Kasumi-1 (cell line): Measurements from ENCODE around the gene SGPL1.

Source experiments
- DNase-seq, 2 experiments: peaks; one replicate each; lab custom pipeline; 2025; lab: John Stamatoyannopoulos, UW

Gene SGPL1

GRCh38 chr10:70780772-70781171, 35.0 kb upstream of the SGPL1 start:
- no peak for DNase-seq

- DNase-seq: no peak
Observed at GRCh38 chr10:70781461-70782051, 34.2 kb upstream of the SGPL1 start.

DNA sequence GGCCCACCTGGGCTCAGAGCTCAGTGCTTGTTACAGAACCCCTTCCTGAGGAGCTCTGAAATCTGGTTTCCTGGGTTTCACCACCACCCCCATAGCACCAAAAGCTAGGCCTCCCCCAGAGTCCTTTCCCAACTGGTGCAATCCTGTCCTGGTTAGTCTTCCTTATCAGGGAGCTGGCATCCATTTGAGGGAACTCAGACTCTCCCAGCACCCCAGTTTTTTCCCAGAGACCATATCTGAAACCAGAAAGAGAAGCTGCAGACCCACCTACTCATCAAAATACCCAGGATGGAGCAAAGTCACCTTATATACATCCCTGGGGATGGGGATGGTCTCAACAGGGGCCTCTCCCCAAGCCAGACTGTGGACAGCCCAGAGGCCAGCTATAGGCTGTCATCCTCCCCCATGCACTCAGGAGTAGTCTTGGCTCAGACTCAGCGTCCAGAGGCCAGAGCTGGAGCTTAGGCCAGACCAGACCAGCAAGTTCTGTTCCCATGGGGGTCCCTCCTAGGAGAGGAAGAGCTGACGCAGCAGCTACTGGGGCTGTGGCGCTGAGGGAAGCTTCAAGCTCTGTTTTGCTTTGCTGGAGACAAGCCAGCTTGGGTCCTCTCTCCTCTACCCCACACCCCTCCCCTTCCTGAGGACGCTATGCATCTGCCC, 33.5 kb upstream of the SGPL1 start:
- DNase-seq: no peak

DNA sequence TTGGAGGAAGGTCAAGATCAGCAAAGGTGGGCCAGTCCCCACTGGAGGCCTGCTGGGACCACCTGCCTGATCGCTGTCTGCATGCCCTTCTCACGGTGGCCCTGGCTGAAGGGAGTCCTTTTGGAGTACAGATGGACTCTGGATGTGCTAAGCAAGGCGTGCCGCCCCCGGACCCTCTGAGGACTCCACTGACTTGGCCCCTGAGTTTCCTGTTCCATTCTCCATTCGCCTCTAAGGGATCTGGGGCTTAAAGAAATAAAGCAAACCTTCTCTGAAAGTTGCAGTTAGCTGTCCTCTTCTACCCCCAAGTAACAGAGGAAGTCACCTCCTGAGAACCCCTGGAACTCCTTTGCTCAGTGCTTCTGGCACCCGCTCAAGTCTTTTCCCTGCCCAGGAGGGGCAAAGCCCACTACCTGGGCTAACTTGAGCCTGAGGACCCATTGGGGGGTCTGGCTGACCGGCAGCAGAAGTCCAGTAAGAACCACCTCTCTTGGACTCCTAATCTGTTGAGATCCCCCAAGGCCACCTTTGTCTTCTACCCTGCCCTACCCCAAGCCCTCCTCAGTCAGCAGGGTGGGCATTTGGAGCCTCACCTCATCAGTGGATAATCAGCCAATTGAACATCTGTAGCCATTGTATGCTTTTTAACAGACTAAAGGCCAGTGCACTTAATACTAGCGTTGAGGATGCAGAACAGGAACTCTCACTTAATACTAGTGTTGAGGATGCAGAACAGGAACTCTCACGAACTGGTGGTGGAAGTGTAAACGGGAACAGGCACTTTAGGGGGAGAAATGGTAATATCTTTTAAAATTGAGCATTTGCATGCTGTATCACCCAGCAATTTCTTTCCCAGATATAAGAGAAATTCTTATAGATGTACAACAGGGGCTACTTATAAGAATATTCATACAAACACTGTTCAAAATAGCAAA, 32.7 kb upstream of the SGPL1 start:
- DNase-seq: peak in 1 of 2 experiments; percentile 18

GRCh38 chr10:70784016-70784415, 31.7 kb upstream of the SGPL1 start:
- DNase-seq: no peak

DNA sequence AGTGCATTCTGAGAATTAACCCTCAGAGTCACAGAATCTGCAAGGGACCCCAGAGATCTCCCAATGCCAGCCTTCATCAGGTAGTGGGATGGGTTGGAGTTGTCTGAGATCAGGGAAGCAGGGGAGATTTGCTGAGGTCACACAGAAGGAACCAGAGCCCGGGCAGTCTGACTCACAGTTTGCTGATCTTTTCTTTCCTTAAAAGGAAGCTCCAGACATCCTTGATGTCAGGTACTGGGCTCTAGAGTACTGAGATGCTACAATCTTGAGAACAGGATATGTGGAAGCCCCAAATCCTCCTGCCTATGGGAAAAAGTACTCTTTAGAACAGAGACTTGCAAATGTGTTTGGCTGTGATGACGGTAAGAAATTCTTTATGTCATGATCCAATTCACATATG, 31.3 kb upstream of the SGPL1 start:
- DNase-seq: no peak

DNA sequence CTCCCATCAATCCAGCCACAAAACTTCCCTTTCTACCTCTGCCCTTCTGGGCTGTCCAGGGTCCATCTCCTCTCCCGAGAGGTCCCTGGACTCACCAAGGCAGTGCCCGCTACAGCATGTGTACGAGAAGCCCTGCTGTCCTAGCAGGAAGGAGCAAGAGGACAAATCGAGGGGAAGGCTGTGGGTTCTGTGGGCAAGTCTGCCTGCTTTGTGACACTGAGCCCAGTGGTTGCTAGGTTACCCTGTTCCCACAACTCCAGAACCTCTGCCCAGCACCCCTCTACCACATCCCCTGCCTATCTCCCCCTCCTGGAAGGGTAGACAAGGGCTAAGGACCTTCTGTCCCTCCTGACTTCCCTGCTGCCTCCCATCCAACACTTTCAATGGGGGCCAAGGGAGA, 30.6 kb upstream of the SGPL1 start, which contains the start of gene TBATA:
Gene TBATA, minus strand, starts transcription at position 188 of the 400 bp plus-strand sequence. CDS start 1,998 bp downstream, outside the sequence.
- no peak for DNase-seq

DNA sequence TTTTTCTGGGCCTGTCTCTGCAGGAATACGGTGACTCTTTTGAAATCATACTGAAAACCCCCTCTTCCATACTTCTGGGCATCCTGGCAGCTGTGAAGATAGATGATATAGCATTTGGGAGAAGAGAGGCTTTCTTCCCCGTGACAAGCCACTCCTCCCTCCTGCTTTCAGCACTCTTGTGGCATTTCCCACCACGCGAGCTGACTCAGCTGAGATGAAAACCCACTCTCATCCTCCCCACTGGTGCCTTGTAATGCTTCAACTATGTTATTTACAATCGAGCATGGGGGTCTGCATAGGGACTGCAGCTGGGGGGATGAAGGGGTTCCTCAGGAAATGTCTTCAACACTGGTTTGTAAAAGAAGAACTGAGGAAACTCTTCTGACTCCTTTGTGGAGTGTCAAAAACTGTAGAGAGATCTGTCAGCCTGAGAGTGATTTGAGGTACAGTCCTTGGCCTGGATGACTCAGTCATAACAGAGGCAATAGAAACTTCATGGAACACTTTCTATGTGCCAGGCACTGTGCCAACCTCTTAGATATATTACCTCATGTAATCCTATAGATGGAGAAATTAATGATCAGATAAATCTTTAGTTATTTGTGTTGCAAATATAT, 28.8 kb upstream of the SGPL1 start:
- DNase-seq: no peak

GRCh38 chr10:70791386-70792039, 24.2 kb upstream of the SGPL1 start:
- DNase-seq: no peak

- no peak for DNase-seq
Observed at GRCh38 chr10:70795613-70796012, 20.1 kb upstream of the SGPL1 start.

DNA sequence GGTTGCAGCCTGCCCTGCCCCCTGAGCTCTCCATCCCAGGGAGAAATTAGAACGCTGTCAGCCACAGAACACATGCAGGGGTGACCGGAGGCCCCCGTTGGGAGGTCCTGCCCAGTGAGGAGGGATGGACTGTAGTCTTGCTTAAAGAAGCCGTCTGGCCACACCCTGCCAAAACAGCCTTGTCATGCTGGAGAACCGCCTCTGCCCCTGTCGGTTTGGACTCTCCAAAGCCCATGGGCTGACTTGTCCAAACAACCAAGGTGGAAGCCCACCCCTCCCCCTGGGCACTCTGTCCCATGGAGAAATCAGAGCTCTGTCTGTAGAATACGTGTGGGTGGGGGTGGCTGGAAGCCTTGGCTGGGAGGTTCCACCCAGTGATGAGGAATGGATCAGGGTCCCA, 17.9 kb upstream of the SGPL1 start:
- DNase-seq: no peak

- no peak for DNase-seq
Observed at GRCh38 chr10:70799124-70799523, 16.6 kb upstream of the SGPL1 start.

GRCh38 chr10:70801854-70802253, 13.9 kb upstream of the SGPL1 start:
- DNase-seq: no peak

DNA sequence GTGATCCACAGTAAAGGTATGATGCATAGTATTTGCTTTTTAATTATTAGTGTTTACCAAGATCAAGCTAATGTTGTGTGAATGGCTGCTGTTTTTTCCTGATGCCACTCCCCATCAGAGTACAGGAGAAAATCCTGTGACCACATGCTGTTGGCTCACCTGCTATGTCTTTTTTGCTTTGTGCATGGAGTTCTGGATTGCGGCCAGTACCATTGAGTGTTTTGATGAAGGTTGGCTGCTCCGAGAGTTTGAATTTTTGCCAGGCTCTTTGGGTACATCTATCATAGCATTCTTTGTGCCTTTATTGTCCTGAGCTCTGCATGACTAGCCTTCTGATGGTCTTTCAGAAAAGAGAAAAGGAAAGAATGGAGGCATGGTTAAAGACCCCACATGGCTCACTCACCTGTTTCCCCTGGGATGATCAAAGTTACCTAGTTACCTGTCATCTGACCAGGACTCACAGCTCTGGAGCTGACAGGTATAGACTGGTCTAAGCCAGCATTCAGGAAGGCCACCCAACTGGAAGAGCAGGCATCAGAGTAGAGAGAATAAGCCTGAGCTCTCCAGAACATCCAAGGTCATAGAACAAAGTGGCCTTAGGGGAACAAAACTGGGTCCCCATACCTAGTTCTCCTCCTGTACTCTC, 11.8 kb upstream of the SGPL1 start:
- DNase-seq: no peak

- DNase-seq: no peak
Observed at GRCh38 chr10:70804421-70804808, 11.3 kb upstream of the SGPL1 start.

- DNase-seq: no peak
Observed at GRCh38 chr10:70805619-70806215, 10.0 kb upstream of the SGPL1 start.

GRCh38 chr10:70806841-70807240, 8.9 kb upstream of the SGPL1 start:
- no peak for DNase-seq

GRCh38 chr10:70807556-70807955, 8.2 kb upstream of the SGPL1 start:
- no peak for DNase-seq

DNA sequence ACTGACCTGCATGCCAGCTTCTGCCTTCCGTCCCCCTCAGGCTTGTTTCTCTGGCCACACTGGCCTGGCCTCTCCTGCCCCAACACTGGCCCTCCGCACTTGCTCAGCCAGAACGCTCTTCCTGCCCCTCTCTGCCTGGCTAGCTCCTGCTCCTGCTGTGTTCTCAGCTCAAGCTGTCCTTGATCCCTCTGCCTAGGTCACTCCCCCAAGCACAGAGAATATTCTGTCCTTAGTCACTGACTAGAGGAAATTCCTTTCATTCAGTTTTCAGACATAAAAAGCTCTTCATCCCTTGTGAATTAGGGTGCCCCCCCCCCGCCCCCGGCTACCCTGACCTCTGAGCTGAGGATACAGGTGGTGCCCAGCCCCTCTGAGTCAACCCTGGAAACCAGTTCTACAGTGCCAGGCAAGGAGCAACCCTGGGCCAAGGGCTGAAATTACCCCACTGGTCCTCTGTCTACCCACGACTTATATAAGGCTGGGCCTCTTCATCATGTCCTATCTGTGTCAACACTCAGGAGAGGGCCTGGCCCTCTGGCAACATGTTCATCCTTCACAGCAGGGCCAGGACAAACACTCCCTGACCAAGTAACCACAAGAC, 6.6 kb upstream of the SGPL1 start:
- DNase-seq: no peak

GRCh38 chr10:70809726-70810125, 6.0 kb upstream of the SGPL1 start:
- no peak for DNase-seq

GRCh38 chr10:70810967-70811366, 4.8 kb upstream of the SGPL1 start:
- no peak for DNase-seq
